Measurements from ENCODE around the gene TMEM39B.
"Not testable (repeated sequence)": the region's sequence is repeated elsewhere in the genome, so short reads cannot be mapped to it uniquely, and the experiment has no call there.

TMEM39B gene

DNA sequence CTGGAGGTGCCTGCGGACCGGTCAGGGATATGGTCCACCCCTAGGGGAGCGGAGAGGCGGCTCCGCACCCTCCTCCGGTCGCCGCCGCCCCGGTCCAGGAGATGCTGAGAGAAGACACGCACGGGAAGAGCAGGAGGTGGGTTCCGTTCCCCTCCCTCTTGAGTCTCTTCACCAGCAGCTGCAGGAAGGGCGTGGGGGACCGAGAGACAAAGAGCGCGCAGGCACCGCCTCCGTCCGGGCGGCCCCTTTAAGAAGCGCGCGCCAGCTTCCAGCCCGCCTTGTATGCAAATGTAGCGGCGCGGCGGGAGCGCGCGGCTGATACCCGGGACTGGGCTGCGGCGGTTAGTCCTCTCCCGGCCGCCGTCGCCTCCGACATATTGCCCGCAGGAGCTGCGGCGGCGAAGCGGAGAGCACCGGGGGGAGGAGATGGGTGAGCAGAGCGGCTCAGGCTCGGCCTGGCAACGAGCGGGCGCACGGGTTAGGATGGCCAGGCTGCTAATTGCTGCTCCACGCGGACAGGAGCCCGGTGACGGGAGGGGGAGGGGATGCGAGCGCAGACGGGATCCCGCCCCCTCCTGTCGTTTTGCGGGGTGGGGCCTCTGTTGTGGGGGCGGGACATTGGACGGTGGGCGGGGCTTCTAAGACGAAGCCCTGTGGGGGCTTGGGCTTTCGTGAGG lies at the start of gene TMEM39B:
TSS of gene TMEM39B (plus strand) at position 318 of the 677 bp plus-strand sequence. CDS start at position 427, 109 bp downstream.
- peak; percentile 54 for DNase-seq (ENCODE audit: low read depth)

DNA sequence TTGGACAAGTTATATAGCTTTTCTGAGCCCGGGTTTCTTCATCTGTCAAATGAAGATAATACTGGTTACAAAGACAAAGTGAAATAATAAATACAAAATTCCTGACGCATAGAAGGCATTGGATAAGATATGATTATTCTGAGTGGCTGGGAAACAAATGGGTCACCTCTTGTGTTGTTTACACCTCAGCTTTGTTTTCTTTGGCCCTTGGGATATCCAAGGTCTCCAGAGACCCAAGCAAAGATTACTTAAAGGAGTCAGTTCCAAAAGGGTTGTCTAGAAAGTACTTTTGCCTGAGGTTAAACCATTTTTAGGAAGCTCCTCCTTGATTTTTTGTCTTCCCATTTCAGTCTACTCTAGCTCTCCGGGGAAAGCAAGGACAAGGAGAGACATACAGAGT lies 49.4 kb upstream of the TMEM39B start:
- DNase-seq (ENCODE audit: low read depth) = no peak

DNA sequence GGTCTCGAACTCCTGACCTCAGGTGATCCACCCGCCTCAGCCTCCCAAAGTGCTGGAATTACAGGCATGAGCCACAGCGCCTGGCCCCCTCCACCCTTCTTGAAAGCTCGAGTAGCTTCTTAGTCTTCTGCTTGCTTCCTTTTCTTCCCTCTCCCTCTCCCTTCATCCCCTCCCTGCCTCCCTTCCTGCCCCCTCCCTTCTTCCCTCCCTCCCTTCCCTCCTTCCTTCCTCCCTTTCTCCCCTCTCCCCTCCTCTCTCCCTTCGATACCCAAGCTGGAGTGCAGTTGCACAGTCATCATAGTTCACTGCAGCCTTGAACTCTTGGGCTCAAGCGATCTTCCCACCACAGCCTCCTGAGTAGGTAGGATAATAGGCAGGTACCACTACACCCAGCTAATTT lies 47.2 kb upstream of the TMEM39B start:
- DNase-seq (ENCODE audit: low read depth) = no peak

DNA sequence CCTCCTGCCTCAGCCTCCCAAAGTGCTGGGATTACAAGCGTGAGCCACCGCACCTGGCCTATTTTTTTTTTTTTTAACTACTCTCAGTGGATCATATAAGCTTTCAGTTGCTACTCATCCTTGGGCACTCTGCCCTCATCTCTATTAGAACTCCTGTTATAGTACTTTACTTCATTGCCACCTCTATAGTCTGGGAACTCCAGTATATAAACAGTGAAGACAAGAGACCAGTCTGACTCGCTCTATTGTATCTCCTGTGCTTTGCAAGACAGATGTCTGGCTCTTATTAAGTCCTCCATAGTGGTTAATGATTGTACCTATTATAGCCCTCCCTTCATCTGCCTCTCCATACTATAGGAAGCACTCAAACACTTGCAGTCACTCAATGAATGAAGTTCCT lies 44.0 kb upstream of the TMEM39B start:
- no peak for DNase-seq (ENCODE audit: low read depth)

DNA sequence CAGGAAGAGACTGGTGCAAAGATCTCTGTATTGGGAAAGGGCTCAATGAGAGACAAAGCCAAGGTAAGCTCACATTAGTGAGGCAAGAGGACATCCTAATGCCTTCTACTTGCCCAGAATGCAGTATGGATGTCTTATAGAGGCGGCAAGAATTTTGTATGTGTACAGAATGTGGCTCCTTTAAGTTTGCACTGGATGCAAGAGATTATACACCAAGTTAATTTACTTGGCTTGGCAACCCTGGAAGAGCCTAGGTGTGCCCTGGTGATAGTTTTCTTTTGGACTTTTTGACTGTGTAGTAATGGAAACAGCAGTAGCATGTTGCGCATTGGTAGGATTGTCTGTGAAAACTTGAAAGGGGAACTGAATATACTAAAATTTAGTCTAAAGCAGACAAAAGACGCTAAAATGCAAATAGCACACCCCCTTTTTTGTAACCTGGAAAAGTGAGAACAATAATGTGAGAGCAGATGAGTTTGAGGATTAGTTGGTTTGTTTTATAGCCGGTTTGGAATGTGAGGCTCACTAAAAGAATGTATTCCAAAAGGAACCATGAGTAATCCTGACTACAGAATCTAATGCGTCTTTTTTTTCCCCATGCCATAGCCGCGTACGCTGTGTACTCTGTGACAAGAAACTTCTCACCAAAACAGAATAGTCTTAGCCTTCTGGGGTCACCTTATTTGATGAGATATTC lies 41.0 kb upstream of the TMEM39B start:
- peak; percentile 55 for DNase-seq (ENCODE audit: low read depth)

DNA sequence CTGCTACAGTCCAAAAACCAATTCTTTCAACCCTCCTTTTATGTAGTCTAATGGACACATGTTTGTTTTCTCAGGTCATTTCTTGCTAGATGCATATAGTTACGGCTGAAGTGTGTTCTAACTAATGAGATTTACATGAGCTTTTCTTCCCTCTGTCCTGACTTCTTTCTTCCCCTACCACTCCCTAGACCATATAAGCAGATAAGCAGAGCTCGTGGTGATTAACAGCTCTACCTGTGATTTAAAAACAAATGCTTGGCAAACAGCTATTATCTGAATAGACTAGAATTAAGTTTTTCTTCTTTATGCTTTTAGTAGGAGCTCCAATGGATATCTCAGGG lies 40.5 kb upstream of the TMEM39B start:
- no peak for DNase-seq (ENCODE audit: low read depth)

DNA sequence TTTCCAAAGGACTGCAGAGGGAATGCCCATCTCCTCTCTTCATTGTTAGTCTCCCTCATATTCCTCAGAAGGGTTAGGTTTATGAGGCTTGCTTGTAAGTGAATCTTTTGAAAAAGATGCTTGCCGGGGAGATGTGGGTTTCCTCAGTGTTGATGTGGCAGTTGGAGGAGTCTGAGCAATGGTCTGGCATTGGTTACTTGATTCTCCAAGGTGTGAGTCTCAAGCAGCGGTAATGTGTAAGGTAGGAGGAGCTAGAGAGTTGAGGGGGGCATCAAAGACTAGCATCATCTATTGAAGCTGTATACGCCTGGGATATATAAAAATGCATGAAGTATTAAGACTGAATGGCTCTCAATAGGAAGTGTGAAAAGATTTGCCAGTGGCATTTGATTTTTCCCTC lies 37.6 kb upstream of the TMEM39B start:
- no peak for DNase-seq (ENCODE audit: low read depth)

DNA sequence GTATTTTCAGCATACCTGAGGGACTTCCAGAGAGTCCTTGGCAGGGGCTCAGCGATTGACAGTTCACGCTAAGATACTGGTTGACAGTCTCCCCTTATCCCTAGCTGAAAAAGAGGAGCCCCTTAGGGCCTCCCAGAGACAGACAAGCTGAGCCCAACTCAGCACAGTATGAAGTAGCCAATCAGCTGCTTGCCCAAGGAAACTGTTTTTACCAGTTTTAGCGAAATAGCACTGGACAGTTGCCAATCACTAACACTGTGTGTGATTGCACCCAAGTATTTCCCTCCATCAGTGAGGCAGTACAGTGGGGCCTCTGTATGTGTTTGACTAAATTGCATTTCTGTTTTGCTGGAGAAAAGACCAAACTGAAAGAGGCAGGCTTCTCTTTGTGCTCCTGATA lies 32.0 kb upstream of the TMEM39B start:
- DNase-seq (ENCODE audit: low read depth) = no peak

DNA sequence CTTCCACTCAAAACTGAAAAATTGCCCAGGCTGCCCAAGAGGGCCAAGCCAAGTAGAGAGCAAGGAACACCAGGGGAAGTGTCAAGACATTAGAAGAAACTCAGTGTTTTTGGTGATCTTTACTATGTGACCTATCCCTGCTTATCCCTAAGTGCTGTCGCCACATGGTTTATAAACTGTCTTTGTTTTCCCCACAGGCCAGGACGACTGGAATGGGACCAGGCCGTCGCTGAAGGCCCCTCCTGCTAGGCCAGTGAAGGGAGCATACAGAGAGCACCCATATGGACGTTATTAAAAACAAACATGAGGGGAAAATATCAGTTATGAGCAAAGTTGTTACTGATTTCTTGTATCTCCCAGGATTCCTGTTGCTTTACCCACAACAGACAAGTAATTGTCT lies 30.4 kb upstream of the TMEM39B start:
- no peak for DNase-seq (ENCODE audit: low read depth)

DNA sequence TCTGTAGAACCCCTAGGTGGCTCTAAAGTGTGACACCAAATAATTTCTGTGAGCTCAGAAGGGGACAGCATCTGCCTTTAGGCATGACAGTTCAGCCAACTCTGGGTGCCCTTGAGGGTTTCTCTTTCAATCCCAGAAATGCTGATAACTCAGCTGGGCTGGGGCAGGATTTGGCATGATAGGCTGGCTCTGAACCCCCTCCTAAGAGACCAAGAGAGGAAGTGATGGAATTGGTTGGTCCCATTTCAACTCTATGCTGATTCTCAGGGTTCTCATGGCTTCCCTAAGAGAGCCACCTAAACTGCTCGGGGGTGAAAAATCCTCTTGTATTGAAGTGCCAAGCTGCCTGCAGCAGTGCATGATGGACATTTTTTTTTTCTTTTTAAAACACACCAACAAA lies 28.5 kb upstream of the TMEM39B start:
- no peak for DNase-seq (ENCODE audit: low read depth)

DNA sequence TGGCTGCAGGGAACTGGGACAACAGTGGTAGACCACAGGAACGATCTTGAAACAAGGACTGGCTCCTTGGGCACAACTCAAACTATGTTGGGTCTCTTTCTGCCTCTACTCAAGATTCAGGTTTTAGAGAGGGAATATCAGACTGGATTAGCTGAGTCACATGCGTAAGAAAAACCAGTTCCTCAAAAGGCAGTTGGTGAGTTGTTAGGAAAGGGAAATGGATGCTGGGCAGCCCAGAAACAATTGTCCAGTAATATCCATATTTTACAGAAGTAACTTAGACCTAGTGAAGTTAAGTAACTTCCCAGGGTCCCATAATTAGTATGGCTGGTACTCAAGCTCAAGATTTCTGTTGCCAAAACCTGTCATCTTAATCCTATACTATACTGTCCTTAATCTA lies 27.0 kb upstream of the TMEM39B start:
- no peak for DNase-seq (ENCODE audit: low read depth)

DNA sequence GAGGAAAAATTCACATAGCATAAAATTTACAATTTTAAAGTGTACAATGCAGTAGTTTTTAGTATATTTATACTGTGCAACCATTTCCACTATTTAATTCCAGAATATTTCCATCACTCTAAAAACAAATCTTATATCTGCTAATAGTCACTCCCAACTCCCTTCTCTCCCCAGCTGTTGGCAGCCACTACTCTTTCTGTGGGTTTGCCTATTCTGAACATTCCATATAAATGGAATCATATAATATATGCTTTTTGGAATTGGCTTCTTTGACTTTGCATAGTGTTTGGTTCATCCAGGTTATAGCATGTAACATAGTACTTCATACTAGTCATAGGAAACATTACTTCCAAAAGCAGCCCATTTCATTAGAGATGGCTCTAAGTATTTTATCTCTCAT lies 25.0 kb upstream of the TMEM39B start:
- no peak for DNase-seq (ENCODE audit: low read depth)

DNA sequence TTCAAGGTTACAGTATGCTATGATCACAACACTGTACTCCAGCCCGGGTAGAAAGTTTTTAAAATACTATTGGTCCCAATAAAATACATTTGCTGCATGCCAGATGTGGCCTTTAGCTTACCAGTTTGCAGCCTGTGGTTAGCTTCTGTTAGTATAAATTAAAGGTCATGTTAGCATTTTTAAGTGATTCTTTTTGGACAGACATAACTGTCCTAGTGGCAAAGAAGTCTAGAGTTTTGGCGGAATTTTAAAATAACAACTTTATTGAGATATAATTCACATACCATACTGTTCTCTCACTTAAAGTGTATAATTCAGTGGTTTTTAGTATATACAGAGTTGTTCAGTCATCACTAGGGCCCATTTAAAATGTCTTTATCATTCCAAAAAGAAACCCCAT lies 24.3 kb upstream of the TMEM39B start:
- no peak for DNase-seq (ENCODE audit: low read depth)

DNA sequence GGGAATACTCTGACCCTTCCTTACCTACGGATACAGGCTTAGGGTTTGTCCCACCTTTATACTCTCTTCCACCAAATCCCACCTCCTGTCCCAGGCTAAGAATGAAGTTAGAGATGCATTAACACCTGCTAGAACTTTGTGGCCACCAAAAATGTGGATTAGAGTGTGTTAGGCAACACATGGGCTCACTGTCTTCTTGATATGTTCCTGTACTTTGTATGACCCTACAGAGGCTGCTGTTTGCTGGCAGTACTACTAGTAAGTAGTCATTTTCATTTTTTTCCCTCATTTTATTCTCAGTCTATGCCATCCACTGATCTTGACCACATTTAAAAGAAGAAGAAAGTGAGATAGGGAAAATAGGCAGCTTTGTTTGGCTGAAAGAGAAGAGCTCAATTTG lies 21.0 kb upstream of the TMEM39B start:
- DNase-seq (ENCODE audit: low read depth) = no peak

DNA sequence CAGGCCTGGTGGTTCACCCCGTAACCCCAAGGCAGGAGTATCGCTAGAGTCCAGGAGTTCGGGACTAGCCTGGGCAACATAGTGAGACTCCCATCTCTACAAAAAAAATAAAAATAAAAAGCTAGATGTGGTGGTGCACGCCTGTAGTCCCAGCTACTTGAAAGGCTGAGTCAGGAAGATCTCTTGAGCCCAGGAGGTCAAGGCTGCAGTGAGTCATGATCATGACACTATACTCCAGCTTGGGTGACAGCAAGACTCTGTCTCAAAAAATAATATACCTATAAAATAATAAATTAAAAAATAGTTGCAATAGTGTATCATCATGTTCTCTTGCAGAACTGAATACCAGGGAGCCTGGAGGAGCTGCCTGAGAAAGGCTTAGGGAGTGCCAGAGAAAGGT lies 19.9 kb upstream of the TMEM39B start:
- DNase-seq (ENCODE audit: low read depth) = no peak

DNA sequence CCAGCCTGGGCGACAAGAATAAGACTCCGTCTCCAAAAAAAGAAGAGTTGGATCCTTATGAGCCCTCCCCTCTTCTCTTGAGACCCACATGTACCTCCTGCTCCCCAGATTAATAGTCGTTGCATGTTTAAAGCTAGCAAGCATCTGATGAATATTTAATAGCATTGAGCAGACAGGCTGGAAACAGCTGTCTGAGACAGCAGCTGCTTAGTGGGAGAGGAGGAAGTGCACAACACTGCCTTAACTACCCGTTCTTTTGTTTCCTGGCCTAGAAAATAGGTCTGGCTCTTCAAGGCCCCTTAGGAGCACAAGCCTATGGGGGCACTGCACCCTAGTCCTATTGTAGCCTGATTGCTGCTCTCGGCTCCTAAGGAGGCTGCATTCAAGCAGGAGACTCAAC lies 17.3 kb upstream of the TMEM39B start:
- no peak for DNase-seq (ENCODE audit: low read depth)

DNA sequence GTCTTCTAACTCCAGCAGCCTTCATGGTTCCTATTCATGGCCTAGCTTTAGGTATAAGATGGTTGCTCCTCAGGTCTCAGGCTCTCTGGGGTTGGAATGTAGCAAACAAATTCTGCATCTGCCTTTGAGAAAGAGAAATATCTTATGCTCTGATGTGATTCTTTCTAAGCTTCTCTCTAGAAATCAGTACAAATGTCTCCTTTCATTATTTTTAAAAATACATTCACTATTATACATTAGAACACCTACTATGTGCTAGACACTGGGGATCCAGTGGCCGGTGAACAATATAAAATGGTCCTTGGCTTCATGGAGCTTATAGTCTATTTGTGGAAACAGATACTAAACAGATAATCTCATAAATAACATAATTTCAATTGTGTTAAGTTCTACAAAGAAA lies 16.1 kb upstream of the TMEM39B start:
- no peak for DNase-seq (ENCODE audit: low read depth)

DNA sequence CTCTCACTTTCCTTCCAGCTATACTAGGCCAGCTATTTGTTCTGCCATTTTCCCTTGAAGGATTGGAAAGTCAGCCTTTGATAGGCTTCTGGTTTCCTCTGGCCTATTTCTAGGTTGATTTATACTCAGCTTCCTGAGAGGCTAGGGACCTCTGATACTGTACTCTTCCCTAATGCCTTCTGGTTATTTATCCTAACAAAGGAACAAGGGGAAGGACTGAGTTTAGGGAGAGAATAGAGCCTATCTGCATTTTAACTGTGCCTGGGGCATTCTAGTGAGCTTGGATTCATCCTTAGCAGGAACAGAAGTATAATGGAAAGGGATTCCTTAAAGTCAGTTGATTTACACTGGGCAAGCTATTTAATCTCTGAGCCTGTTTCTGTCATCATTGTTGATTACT lies 11.8 kb upstream of the TMEM39B start:
- no peak for DNase-seq (ENCODE audit: low read depth)

DNA sequence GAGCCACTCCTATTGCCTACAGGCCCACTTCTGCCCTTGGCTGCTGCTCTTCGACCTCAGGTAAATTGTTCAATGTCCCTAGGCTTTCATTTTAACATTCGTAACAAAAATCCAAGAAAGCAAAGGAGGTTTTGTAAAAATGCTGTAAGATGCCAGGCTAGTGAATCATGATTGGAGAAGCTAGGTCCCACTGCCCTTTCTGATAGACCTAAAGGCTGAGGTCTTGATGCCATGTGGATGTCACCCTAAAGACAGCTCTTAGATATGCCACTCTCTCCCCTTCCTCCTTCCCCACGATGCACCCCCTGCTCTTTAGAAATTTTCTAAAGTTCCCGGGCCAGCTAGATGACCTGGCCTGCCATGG lies 9.9 kb upstream of the TMEM39B start:
- no peak for DNase-seq (ENCODE audit: low read depth)

DNA sequence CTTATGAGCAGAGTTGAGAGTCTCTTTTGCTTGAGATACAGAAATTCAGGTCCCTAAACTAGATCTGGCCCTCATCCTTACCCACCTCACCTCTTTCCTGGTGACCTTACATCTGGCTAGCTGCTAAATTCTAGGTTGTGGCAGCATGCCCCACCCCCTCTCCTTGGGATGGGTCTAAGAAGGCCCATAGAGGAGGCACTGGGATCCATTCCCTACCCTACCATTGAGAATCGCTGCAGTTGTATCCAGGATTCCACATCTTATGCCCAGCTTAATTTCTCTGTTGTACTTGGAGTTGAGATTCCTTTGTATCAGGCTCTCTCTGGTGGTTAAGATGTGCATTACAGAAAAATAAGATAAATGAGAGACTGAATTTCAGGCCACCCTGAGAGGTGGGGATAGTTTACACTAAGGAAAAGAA lies 9.5 kb upstream of the TMEM39B start:
- peak; percentile 38 for DNase-seq (ENCODE audit: low read depth)

DNA sequence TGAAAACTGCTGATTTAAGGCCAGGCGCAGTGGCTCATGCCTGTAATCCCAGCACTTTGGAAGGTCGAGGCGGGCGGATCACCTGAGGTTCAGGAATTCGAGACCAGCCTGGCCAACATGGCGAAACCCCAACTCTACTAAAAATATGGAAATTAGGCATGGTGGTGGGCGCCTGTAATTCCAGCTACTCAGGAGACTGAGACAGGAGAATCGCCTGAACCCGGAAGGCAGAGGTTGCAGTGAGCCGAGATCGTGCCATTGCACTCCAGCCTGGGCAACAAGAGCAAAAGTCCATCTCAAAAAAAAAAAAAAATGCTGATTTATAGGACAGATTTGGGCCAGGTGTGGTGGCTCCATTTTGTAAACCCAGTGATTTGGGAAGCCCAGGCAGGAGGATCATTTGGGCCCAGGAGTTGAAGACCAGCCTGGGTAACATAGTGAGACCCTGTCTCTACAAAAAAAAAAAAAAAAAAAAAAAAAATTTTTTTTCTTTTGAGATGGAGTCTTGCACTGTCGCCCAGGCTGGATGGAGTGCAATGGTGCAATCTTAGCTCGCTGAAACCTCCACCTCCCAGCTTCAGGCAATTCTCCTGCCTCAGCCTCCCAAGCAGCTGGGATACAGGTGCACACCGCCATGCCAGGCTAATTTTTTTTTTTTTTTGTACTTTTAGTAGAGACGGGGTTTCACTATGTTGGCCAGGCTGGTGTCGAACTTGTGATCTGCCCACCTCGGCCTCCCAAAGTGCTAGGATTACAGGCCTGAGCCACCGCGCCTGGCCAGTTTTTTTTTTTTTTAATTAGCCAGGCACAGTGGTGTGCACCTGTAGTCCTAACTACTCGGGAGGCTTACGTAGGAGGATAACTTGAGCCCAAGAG lies 6.9 kb upstream of the TMEM39B start:
- DNase-seq (ENCODE audit: low read depth) = not testable (repeated sequence)

DNA sequence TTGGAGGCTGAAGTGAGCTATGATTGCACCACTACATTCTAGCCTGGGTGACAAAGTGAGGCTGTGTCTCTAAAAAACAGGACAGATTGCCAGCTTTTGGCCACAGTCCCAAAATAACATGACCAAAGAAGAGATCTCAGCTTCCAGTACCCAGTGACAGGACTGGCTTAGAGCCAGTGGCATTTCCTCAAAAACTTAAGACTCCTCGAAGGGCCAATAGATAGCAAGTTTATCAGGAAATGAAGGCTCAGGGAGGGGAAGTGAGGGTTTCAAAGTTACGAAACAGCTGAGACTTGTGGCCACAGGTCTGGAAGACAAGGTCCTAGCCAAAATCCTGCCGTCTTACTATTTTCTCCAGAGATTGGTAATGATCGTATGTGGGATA lies 6.3 kb upstream of the TMEM39B start:
- peak; percentile 66 for DNase-seq (ENCODE audit: low read depth)

DNA sequence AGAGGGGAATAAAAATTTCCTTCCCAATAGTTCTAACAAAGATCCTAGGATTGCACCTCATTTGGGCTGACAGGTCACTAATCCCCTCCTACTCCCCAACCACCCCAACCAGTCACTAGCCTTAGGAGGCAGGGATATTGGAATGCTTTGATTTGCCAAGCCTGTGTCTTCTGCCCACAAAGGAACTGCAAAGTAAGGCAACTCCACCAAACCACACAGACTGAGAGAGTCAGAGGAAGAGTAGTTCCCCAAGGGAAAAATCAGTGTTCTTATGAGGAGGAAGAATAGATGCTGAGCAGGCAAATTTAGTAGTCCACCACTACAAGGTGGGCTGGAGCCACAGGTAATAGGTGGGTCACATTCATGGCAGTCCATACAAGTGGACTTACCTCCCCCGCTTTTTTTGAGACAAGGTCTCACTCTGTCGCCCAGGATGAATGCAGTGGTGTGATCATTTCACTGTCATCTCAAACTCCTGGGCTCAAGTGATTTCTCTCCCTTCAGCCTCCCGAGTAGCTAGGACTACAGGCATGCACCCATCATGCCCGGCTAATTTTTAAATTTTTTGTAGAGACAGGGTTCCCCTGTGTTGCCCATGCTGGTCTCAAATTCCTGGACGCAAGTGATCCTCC lies 3.7 kb upstream of the TMEM39B start:
- DNase-seq (ENCODE audit: low read depth) = peak; percentile 55
